H9 (cell line): ENCODE data around the gene RGP1. TPM values are rescaled to one million over a fixed set of nuclear protein-coding genes. Genes with fewer than 3 reads are reported as not detected.
A peak's percentile ranks its signal among the peaks of the same experiment; 100 is the strongest.

Source experiments
- DNase-seq: peaks from one replicate; pipeline ENCODE4 v3.0.0-alpha.2; 2017
- H2AFZ ChIP-seq: one replicate; pipeline ENCODE4 v1.6.1; 2013; ENCODE audit warnings: mild to moderate bottlenecking, low read length, control low read depth, moderate library complexity
- H2AK5ac ChIP-seq: 2 replicates; pipeline ENCODE4 v1.6.1; 2013; ENCODE audit warnings: low read length, control low read depth, mixed read lengths; ENCODE audit not compliant: insufficient read length
- H2BK120ac ChIP-seq: one replicate; pipeline ENCODE4 v1.6.1; 2013; ENCODE audit warnings: low read depth, mild to moderate bottlenecking, low read length, control low read depth, inconsistent platforms; ENCODE audit not compliant: poor library complexity, severe bottlenecking
- H2BK12ac ChIP-seq: 2 replicates; pipeline ENCODE4 v1.6.1; 2013; ENCODE audit warnings: low read length, control low read depth, mixed read lengths, low read depth; ENCODE audit not compliant: insufficient read length
- H2BK15ac ChIP-seq: 2 replicates; pipeline ENCODE4 v1.6.1; 2013; ENCODE audit warnings: low read depth, low read length, control low read depth
- H2BK20ac ChIP-seq: one replicate; pipeline ENCODE4 v1.6.1; 2013; ENCODE audit warnings: low read depth, mild to moderate bottlenecking, low read length, control low read depth, inconsistent platforms; ENCODE audit not compliant: poor library complexity, severe bottlenecking
- H2BK5ac ChIP-seq: 2 replicates; pipeline ENCODE4 v1.6.1; 2013; ENCODE audit warnings: low read length, control low read depth, mixed read lengths; ENCODE audit not compliant: insufficient read length
- H3K14ac ChIP-seq: 2 replicates; pipeline ENCODE4 v1.6.1; 2013; ENCODE audit warnings: low read length, control low read depth; ENCODE audit not compliant: insufficient read depth
- H3K18ac ChIP-seq: 2 replicates; pipeline ENCODE4 v1.6.1; 2013; ENCODE audit warnings: low read depth, mild to moderate bottlenecking, mixed read lengths, low read length, control low read depth; ENCODE audit not compliant: insufficient read length
- H3K23ac ChIP-seq: 2 replicates; pipeline ENCODE4 v1.6.1; 2013; ENCODE audit warnings: low read length, control low read depth, mixed read lengths, low read depth; ENCODE audit not compliant: insufficient read length
- H3K23me2 ChIP-seq: 2 replicates; pipeline ENCODE4 v1.6.1; 2013; ENCODE audit warnings: low read depth, mild to moderate bottlenecking, mixed read lengths, low read length, control low read depth; ENCODE audit not compliant: insufficient read length, poor library complexity, severe bottlenecking
- H3K27ac ChIP-seq: 2 replicates; pipeline ENCODE4 v1.5.1; 2013; ENCODE audit warnings: low read length, control low read depth, mixed read lengths, low read depth; ENCODE audit not compliant: insufficient read length
- H3K27me3 ChIP-seq: 2 replicates; pipeline ENCODE4 v1.6.1; 2013; ENCODE audit warnings: low read length, control low read depth, inconsistent platforms; ENCODE audit not compliant: insufficient read depth
- H3K4ac ChIP-seq: 2 replicates; pipeline ENCODE4 v1.6.1; 2013; ENCODE audit warnings: low read depth, mild to moderate bottlenecking, control low read depth, inconsistent platforms, low read length, moderate library complexity
- H3K4me1 ChIP-seq: 2 replicates; pipeline ENCODE4 v1.6.1; 2013; ENCODE audit warnings: low read length, control low read depth, inconsistent platforms; ENCODE audit not compliant: insufficient read depth
- H3K4me2 ChIP-seq: 2 replicates; pipeline ENCODE4 v1.6.1; 2013; ENCODE audit warnings: low read length, control low read depth, mixed read lengths; ENCODE audit not compliant: insufficient read length, insufficient read depth
- H3K56ac ChIP-seq: 2 replicates; pipeline ENCODE4 v1.6.1; 2013; ENCODE audit warnings: low read depth, mild to moderate bottlenecking, mixed read lengths, low read length, control low read depth; ENCODE audit not compliant: insufficient read length
- H3K79me1 ChIP-seq: 2 replicates; pipeline ENCODE4 v1.6.1; 2013; ENCODE audit warnings: low read depth, mild to moderate bottlenecking, moderate library complexity, low read length, control low read depth, inconsistent platforms; ENCODE audit not compliant: insufficient read depth, poor library complexity, severe bottlenecking
- H3K79me2 ChIP-seq: 2 replicates; pipeline ENCODE4 v1.6.1; 2013; ENCODE audit warnings: low read length, control low read depth, inconsistent platforms; ENCODE audit not compliant: insufficient read depth
- H3K9ac ChIP-seq: 2 replicates; pipeline ENCODE4 v1.6.1; 2013; ENCODE audit warnings: low read length, control low read depth, mixed read lengths; ENCODE audit not compliant: insufficient read length; ENCODE audit errors: extremely low read depth
- H3K9me3 ChIP-seq: one replicate; pipeline ENCODE4 v1.6.1; 2013; ENCODE audit warnings: low read depth, low read length, inconsistent platforms; ENCODE audit not compliant: control insufficient read depth
- H3T11ph ChIP-seq: one replicate; pipeline ENCODE4 v1.6.1; 2013; ENCODE audit warnings: mild to moderate bottlenecking, low read length, control low read depth, inconsistent platforms
- H4K20me1 ChIP-seq: one replicate; pipeline ENCODE4 v1.6.1; 2013; ENCODE audit not compliant: control insufficient read depth, insufficient read length, insufficient read depth
- H4K5ac ChIP-seq: 2 replicates; pipeline ENCODE4 v1.6.1; 2013; ENCODE audit warnings: low read depth, mild to moderate bottlenecking, mixed read lengths, low read length, control low read depth; ENCODE audit not compliant: insufficient read length
- H4K8ac ChIP-seq: replicated peaks from 2 replicates; pipeline ENCODE4 v1.6.1; 2013; ENCODE audit warnings: low read length, control low read depth, mixed read lengths, low read depth; ENCODE audit not compliant: insufficient read length
- H4K91ac ChIP-seq: 2 replicates; pipeline ENCODE4 v1.6.1; 2013; ENCODE audit warnings: low read depth, mild to moderate bottlenecking, moderate library complexity, mixed read lengths, low read length, control low read depth; ENCODE audit not compliant: insufficient read length
- H3K27ac Mint-ChIP-seq, 3 experiments: 2 replicates in 2 of 3; 3 replicates in 1 of 3; pipeline ENCODE4 v1.8.0; 2020 to 2021; ENCODE audit warnings: mixed read lengths in 3 of 3, mild to moderate bottlenecking in 1 of 3, moderate library complexity in 1 of 3
- H3K27me3 Mint-ChIP-seq: 2 replicates; pipeline ENCODE4 v1.8.0; 2021; ENCODE audit warnings: low read depth, mild to moderate bottlenecking, moderate library complexity, mixed read lengths
- H3K36me3 Mint-ChIP-seq, 3 experiments: 2 replicates in 2 of 3; 3 replicates in 1 of 3; pipeline ENCODE4 v1.8.0; 2020 to 2021; ENCODE audit warnings: low read depth in 3 of 3, mixed read lengths in 3 of 3; ENCODE audit not compliant: insufficient read depth in 1 of 3
- H3K4me1 Mint-ChIP-seq, 2 experiments: 2 replicates each; pipeline ENCODE4 v1.8.0; 2020; ENCODE audit warnings: mixed read lengths in 2 of 2
- H3K4me3 Mint-ChIP-seq, 2 experiments: 2 replicates in 1 of 2; 3 replicates in 1 of 2; pipeline ENCODE4 v1.8.0; 2020 to 2021; ENCODE audit warnings: mild to moderate bottlenecking in 2 of 2, mixed read lengths in 2 of 2, moderate library complexity in 1 of 2
- H3K9me3 Mint-ChIP-seq, 2 experiments: 2 replicates in 1 of 2; 3 replicates in 1 of 2; pipeline ENCODE4 v1.8.0; 2020; ENCODE audit warnings: mild to moderate bottlenecking in 2 of 2, mixed read lengths in 2 of 2, moderate library complexity in 1 of 2
- CTCF ChIP-seq: fragments of 200-600 bp; sonication (generic); conservative IDR thresholded peaks from 3 replicates; pipeline ENCODE4 v1.8.0; 2021; ENCODE audit warnings: antibody characterized with exemption, mild to moderate bottlenecking
- WGBS: extraction: QIAGEN DNeasy Blood & Tissue Kit; methylation state at CpG from one replicate; pipeline ENCODE4 v1.1.7; 2013; ENCODE audit warnings: missing lambda C conversion rate, low lambda C conversion rate, mixed read lengths; ENCODE audit not compliant: insufficient read length; ENCODE audit errors: extremely low coverage; 5-methylcytosine and 5-hydroxymethylcytosine counted together
- total RNA-seq: library from RNA; stranded (reverse); gene quantifications from 2 replicates; pipeline ENCODE4 v1.2.1, GENCODE V29; 2021

The RGP1 gene
- total RNA-seq, 1 experiment from 2014 or later = 25.7 TPM

- TF ChIP-seq CTCF = no peak
- peak overlapping the region; percentile 86 for H3K18ac ChIP-seq
- peak; percentile 66 for DNase-seq
- H3K56ac ChIP-seq = no peak overlapping the region
- H3K79me1 ChIP-seq = no peaks in the 10 kb centered on the region
- H2BK12ac ChIP-seq = peak overlapping the region; percentile 84
- H3K27me3 ChIP-seq = no peaks in the 10 kb centered on the region
- no peak overlapping the region for H2BK120ac ChIP-seq
- peaks cover 11 to 12% of the 10 kb centered on the region in 2 experiments for H3K4me1 Mint-ChIP-seq
- peak overlapping the region; percentile 74 for H3K14ac ChIP-seq
- H4K5ac ChIP-seq = peak overlapping the region; percentile 76
- H3K23me2 ChIP-seq = peaks cover 7% of the 10 kb centered on the region
- no peaks in the 10 kb centered on the region for H3K9me3 ChIP-seq
- no peak overlapping the region for H2BK15ac ChIP-seq
- peak overlapping the region; percentile 19 for H3K9ac ChIP-seq
- peak overlapping the region; percentile 9 for H3K23ac ChIP-seq
- no peak overlapping the region for H2BK20ac ChIP-seq
- H4K8ac ChIP-seq = peak overlapping the region; percentile 84
- H3K4ac ChIP-seq = peak overlapping the region; percentile 92; the same call in 1 of the 2 replicates
- no peaks in the 10 kb centered on the region for H3K9me3 Mint-ChIP-seq
- peaks cover 25% of the 10 kb centered on the region; the same call in 1 of the 2 replicates for H3K4me1 ChIP-seq
- H2AK5ac ChIP-seq = no peak overlapping the region
- H3K36me3 Mint-ChIP-seq = peaks cover 11 to 26% (median 23%) of the 10 kb centered on the region in 3 experiments; a peak in 6 of 7 replicates
- no peak overlapping the region for H2AFZ ChIP-seq
- no peaks in the 10 kb centered on the region for H4K20me1 ChIP-seq
- WGBS = no CpG with 5 or more reads among the region's 10 CpGs
- H3K27me3 Mint-ChIP-seq = no peaks in the 10 kb centered on the region
- H2BK5ac ChIP-seq = peak overlapping the region; percentile 82
- H3T11ph ChIP-seq = no peak overlapping the region
- no peak overlapping the region for H3K27ac Mint-ChIP-seq
- peak overlapping the region; percentile 74 for H3K4me2 ChIP-seq
- H4K91ac ChIP-seq = no peak overlapping the region
- peak overlapping the region; percentile 79 for H3K27ac ChIP-seq
- no peak overlapping the region for H3K4me3 Mint-ChIP-seq
- H3K79me2 ChIP-seq = peaks cover 6% of the 10 kb centered on the region
Observed at GRCh38 chr9:35728041-35728971, 20.8 kb upstream of the RGP1 start.
